GM21619 (cell line): ENCODE measurements around the gene NLRX1.
A peak's percentile ranks its signal among the peaks of the same experiment; 100 is the strongest.
"Not testable (repeated sequence)": the region's sequence is repeated elsewhere in the genome, so short reads cannot be mapped to it uniquely, and the experiment has no call there.

Experiments used
- ATAC-seq: cut with Tn5 transposase; IDR thresholded peaks from one replicate; pipeline ENCODE4 v1.9.1; 2021; ENCODE audit not compliant: unreplicated experiment

The NLRX1 gene

DNA sequence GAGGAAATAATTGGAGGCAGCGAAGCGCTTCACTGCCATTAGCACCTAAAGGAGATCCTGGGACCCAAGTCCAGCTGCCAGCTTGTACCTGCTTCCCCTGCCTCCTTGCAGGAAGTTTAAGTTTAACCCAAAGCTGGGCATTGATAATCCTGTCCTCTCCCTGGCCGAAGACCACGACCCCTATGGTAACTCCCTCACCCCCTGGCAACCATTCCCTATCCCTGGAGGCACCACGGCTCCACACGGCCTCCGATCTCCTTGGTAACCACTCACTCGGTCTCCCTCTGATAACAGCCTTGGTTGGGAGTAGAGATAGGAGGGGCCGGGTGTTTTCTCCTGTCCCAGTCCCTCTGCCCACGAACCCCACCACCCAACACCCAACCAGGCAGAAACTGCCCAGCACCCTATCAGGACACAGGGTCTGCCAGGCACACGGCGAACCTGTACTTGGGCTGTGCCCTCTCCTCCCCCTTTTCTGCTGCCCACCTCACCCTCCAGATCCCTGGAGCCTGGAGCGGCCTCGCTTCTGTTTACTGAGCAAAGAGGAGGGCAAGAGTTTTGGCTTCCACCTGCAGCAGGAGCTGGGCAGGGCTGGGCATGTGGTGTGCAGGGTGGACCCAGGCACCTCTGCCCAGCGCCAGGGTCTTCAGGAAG, 17.6 kb downstream of the NLRX1 start:
- no peak for ATAC-seq

DNA sequence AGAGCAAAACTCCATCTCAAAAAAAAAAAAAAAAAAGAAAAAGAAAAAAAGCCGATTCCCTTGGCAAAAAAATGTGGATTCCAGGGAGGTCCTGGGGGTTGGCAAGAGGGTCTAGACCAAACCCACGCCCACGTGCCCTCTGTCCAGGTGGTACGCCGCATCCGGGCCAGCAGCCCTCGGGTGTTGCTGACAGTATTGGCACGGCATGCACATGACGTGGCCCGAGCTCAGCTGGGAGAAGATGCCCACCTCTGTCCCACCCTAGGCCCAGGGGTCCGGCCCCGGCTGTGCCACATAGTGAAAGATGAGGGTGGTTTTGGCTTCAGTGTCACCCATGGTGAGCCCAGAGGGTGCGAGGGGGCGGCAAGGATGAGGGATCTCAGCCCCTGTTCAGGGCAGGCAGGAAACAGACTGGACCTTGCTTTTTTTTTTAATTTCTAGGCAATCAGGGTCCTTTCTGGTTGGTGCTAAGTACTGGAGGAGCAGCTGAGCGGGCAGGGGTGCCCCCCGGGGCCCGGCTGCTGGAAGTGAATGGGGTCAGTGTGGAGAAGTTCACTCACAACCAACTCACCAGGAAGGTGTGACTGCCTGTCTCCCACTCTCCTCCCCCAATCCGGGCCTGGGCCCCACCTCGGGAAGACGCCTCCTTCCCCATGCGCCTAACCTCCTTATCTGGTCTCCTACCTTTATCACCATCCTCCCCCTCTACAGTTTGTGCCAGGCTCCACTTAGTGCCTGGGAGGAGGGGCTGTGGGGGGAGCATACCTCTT, 18.8 kb downstream of the NLRX1 start:
- ATAC-seq: no peak

DNA sequence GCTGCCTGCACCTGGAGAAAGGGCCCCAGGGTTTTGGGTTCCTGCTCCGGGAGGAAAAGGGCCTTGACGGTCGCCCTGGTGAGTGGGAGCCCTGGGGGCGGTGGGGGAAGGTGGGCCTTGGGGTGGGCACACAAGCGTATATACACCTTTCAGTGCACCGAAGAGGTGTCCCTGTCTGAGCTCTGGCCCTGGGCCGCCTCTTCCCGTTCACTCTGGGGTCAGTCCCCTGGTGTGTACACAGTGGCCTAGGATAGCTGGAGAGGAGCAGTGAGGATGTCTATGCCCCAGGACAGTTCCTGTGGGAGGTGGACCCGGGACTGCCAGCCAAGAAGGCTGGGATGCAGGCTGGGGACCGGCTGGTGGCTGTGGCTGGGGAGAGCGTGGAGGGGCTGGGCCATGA, 19.5 kb downstream of the NLRX1 start:
- ATAC-seq: no peak

DNA sequence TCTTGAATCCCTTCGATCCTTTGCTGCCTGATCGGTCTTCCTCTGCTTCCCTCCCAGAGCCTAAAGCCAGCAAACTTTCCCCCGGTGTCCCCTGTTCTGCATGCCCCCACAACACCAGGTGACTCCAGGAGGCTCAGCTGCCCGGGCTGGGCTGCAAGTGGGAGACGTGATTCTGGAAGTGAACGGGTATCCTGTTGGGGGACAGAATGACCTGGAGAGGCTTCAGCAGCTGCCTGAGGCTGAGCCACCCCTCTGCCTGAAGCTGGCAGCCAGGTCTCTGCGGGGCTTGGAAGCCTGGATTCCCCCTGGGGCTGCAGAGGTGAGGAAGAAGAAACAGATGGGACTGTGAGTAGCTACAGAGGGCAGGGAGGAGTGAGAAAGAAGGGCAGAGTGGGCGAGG, 20.4 kb downstream of the NLRX1 start:
- ATAC-seq: no peak

DNA sequence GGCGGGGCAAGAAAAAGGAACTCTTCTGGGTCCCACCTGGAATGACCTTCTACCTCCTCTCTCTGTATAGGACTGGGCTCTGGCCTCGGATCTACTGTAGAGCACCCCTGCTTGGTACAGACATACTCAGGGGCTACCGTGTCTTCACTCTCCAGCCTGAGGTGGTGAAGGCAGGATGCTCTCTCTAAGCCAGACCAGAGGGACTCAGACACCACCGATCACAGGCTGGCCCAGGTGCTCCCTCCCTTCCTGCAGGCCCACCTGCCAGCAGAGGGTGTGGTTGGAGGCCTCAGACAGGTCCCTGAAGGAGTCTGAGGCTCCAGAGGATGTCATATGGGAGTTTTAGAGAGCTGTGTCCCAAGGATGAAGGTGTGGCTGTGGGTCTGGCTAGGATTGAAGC, 20.9 kb downstream of the NLRX1 start:
- ATAC-seq: no peak

DNA sequence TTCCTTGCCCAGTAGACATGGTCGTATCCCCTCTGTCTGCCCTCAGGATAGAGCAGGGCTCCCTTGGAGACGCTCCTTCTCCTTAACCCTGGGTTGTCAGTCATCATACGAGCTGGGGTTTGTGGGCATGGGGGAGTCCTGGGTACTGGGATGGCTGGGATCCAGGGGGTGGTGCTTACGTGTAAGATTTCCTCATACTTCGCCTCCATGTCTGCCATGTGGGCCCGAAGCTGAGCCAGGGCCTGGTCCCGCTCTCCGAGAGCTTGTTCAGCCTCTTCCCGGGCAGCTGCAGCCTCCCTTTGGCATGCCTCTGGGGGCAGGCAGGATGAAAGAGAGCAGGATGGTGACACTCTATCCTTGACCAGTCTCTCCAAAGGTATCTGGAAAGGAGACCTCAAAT, 22.0 kb downstream of the NLRX1 start:
- ATAC-seq: no peak

DNA sequence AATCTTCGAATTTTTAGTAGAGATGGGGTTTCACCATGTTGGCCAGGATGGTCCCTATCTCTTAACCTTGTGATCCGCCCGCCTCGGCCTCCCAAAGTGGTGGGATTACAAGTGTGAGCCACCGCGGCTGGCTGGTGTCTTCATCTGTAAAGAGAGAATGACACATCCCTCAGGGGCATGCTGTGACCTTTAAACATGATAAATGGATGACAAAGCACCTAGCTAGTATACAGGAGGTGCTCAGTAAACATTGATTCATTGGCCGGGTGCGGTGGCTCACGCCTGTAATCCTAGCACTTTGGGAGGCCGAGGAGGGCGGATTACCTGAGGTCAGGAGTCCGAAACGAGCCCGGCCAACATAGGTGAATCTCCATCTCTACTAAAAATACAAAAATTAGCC, 22.7 kb downstream of the NLRX1 start:
- ATAC-seq: not testable (repeated sequence)

DNA sequence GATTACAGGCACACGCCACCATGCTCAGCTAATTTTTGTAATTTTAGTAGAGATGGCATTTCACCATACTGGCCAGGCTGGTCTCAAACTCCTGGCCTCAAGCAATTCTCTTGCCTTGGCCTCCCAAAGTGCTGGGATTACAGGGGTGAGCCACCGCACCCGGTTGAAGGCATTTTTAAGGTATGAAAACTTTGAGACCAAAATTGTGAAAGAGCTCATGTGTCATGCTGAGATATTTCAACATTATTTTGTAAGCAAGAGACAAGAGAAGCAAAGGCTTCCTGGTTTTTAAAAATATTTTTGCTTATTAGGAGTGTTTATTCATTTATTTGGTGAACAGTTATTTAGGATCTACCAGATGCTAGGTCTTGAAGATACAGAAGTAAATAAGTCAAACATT, 23.6 kb downstream of the NLRX1 start:
- no peak for ATAC-seq

DNA sequence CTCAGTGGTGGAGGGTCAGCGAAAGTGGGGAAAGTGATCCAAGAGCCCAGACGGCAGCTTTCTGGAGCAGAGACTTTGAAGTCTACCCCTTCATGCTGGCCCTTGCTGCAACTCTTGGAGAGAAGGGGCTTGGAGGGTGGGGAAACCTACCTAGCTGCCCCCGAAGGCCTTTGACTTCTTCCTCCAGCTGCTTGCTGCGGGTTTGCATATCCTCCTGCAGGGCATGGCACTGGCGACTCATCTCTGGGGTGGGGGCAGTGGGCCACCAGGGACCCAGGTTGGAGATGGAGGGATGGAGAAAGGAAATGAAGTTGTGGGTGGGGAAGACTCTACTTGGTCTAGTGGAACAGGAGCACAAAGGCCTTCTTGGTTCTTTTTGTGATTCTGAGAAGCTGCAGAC, 24.5 kb downstream of the NLRX1 start:
- no peak for ATAC-seq

DNA sequence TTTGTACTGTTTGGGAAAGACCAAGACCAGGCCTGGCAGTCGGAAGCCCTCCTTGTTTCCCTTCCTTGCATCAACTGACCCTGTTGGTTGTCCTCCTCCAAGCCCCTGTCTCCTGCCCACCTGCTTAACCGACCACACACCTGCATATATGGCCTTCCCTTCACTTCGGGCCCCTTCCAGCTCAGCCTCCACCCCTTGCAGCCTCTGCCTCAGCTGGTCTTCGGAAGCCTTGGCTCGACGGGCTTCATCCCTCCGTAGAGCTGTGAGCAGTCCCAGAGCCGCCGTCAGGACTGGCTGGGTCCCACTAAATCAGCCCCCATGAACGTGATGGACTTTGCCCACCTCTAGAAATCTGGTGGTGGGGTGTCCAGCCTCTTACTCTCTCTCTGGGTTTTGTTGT, 25.1 kb downstream of the NLRX1 start:
- ATAC-seq: no peak

DNA sequence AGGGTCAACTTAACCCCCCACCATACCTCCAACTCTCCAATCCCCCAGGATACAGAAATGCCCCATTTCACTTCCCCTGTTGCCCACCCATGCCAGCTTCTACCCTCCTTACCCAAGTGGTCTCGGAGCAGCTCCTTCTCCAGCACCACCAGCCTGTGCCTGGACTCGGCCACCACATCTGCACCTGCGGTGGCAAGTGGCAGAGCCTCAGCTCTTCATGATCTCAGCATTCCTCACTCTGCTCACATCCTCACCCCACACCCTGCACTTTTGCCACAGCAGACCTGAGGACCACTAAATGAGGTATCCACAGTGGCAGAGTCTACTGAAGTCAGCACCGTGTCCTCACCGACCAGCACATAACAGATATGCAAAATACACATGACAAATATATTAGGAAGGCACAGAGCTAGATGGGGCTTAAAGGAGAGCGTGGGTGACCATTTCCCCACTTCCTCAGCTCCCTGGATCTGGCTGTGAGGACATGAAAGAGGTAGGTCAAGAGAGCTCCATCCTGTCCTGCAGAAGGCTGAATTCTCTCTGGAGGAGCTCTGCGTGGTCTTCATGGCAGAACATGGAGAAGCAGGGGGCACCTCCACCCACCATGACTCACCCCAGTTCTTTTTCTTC, 26.4 kb downstream of the NLRX1 start:
- no peak for ATAC-seq

DNA sequence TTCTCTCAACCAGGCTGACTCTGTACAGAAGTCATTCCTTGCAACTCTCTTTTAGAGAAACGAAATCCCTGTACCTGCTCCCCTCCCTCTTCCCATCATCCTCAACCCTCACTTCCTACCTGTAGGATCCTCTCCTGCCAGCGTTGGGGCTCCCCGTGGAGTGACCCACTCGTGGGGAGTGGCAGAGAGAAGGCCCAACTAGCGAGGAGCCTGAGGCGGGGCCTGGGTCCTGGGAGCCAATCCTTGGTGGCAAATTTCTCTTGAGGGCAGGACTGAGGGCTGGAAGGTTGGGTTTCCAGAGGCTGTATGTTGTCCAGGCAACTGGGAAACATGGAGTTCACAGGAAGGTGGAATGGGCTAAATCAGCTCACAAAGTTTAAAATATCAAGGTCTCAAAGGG, 27.2 kb downstream of the NLRX1 start:
- ATAC-seq: no peak

DNA sequence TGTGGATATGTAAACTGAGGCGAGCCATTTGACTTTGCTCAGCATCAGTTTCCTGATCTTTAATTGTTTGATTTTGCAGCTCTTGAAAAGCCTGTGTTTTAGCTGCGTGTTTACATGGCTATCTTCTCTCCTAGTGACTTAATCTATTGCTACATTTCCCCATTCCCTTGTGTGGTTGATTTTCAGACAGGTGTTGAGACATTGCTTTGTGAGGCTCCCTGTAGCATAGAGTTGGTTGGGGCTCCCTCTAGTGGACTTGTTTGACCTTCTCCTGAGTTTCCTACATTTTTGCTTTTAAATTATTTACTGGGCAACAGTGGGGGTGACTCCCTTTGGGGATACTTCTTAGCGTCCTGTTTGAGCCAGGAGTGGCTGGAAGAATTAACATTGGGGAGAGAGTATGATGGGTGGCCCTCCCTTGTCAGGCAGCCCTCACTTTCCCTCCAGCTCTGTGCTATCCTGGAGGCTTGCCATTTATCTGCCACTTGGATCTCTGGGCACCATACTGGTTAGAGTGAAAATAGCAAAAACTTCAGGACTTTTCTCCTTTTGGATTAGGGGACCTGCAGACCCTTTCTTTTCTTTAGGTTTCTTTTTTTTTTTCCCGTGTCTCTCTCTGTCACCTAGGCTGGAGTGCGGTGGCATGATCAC, 28.4 kb downstream of the NLRX1 start:
- peak; percentile 71 for ATAC-seq

DNA sequence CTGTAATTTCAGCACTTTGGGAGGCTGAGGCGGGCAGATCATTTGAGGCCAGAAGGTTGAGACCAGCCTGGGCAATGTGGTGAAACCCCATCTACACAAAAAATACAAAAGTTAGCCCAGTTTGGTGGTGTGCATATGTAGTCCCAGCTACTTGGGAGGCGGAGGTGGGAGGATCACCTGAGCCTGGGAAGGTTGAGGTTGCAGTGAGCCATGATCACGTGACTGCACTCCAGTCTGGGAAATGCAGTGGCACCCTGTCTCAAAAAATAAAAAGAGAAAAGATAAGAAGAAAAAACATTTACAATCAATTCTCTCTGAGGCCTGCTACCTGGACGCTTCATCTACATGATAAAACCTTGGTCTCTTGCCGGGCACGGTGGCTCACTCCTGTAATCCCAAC, 30.4 kb downstream of the NLRX1 start:
- no peak for ATAC-seq

DNA sequence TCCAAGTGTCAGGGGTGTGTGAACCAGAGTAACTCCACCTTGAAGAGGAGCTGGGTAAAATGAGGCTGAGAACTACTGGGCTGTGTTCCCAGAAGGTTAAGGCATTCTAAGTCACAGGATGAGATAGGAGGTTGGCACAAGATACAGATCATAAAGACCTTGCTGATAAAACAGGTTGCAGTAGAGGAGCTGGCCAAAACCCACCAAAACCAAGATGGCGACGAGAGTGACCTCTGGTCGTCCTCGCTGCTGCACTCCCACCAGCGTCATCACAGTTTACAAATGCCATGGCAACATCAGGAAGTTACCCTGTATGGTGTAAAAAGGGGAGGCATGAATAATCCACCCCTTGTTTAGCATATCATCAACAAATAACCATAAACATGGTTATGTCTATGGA, 32.7 kb downstream of the NLRX1 start:
- not testable (repeated sequence) for ATAC-seq

DNA sequence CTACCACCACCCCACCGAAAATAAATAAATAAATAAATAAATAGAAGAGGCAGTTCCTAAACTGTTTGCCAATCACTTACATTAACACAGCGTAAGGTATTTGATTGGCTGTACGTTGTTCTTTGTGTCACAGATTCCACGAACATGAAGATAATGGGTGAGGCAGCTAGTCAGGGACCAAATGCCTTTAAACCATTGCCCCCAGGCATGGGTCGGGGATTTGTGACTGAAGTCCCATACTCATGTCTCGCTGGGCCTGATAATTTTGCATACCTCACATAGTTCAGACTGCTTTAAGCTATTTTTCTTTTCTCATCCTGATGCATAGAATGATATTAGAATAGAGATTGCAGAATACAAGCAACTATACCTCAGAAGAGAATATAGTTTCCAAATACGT, 34.0 kb downstream of the NLRX1 start:
- no peak for ATAC-seq

DNA sequence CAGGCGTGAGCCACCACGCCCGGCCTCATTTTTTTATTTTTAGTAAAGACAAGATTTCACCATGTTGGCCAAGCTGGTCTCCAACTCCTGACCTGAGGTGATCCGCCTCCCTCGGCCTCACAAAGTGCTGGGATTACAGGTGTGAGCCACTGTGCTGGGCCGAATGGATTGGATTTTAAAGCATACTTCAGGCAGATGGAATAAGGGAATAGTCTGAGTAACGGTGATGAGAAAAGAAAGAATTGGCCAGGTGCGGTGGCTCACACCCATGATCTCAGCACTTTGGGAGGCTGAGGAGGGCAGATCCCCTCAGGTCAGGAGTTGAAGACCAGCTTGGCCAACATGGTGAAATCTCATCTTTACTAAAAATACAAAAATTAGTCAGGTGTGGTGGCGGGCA, 35.5 kb downstream of the NLRX1 start:
- no peak for ATAC-seq

DNA sequence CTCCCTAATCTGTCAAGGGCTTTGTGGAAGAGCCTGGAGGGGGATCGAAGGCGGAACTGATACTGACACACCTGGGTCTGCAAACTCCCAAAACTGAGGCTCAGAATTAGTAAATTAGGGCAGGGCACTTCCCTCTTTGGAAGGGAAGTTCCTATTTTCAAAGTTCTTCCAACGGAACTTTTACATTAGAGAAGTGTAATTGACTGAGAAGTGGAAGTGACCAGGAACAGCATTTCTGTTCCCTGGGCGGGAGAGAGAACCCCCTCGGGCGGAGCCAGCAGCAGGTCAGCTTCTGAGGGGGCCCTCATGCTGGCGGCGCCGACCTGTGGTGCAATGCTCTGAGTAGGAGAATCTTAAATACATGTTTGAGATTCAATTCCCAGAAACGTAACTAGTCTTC, 36.6 kb downstream of the NLRX1 start:
- no peak for ATAC-seq

DNA sequence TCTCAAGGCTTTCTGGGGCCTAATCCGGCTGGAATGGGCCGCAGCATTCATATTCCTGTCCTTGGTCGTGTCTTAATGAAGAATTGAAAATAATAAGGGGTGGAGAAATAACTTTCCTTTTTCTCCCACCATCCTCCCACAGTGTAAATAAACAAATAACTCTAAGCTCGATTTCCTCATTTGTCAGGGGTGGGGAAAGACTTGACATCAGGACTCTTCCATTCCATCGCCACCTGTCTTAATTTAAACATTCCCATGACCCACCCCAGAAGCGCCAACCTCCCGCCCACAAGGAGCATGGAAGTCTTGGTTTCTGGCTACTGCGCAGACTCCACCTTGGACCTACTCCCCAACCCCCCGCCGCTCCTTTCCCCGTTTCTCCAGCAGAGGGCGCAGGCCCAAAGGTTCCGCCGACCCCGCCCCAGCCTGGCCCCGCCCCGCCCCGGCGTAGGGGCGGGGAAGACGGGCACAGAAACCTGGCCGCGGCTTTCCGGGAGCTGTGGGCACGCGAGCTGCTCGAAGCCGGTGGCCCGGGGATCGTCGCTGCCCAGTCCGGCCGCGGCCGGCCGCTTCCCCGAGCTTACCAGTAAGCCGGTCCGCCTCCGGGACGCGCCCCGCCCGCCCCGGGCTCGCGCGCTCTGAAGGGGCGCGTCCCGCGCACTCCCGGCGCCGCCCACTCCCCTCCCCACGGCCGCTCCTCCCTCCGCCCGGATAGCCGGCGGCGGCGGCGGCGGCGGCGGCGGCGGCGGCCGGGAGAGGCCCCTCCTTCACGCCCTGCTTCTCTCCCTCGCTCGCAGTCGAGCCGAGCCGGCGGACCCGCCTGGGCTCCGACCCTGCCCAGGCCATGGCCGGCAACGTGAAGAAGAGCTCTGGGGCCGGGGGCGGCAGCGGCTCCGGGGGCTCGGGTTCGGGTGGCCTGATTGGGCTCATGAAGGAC, 37.3 kb downstream of the NLRX1 start, which contains the start of gene CBL:
CBL (plus strand) TSS at position 766 of the 937 bp plus-strand sequence; CDS start at position 845, 79 bp downstream.
- ATAC-seq: peak; percentile 79

DNA sequence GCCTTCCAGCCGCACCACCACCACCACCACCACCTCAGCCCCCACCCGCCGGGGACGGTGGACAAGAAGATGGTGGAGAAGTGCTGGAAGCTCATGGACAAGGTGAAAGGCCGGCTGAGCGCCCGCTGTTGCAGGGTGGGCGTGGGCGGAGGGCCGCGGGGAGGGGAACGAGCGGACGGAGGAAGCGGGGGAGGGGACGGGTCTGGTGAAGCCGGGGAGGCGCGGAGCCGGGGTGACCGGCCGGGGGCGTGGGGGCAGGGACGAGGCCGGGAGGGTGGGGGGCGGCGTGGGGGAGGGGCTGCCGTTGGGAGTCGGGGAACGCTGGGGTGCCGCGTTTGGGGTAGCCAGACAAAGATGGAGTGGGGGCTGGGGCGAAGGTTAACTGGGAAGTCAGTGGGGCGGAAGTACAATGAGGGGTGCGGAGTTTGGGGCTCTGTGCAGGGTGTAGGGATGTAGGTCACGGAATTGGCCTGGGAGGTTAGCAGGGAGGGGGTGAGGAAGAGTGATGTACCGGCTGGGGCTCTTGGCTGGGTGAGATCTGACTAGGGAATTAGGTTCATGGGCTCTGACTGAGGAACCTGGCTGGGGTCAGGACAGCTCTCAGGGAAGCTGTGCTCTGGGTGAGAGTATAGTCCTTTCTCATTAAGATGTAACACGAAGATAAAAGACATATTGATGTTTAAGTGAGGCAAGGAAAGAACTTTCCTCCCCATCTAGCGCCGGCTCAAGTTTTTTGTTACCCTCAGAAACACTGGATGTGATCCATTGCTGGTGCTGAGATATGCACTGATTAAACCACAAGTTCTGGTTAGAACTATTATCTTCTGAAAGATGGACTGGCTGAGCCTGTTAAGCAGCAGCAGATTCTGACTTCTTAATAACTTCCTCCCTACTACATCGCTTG, 38.2 kb downstream of the NLRX1 start:
- peak; percentile 27 for ATAC-seq
